WTC11 (cell line): Measurements from ENCODE around the gene KCNG2.

Experiments used
- AFF4 ChIP-seq: sonication (generic); formaldehyde crosslinking; IDR thresholded peaks from 2 replicates; pipeline ENCODE4 v1.8.1; 2023; ENCODE audit warnings: mild to moderate bottlenecking, missing genetic modification reagents, borderline replicate concordance
- ATF6 ChIP-seq: sonication (generic); formaldehyde crosslinking; IDR thresholded peaks from 2 replicates; pipeline ENCODE4 v1.8.1; 2023; ENCODE audit warnings: mild to moderate bottlenecking, missing genetic modification reagents
- CDX4 ChIP-seq: fragments of 250-450 bp; sonication (Bioruptor Pico); IDR thresholded peaks from 2 replicates; pipeline ENCODE4 v1.9.0; 2021; ENCODE audit warnings: moderate library complexity, mild to moderate bottlenecking, inconsistent platforms, borderline replicate concordance
- CTCF ChIP-seq: fragments of 200-600 bp; IDR thresholded peaks from 2 replicates; pipeline ENCODE4 v1.8.0; 2022; ENCODE audit warnings: antibody characterized with exemption
- HMGXB4 ChIP-seq: sonication (generic); formaldehyde crosslinking; IDR thresholded peaks from 2 replicates; pipeline ENCODE4 v1.8.1; 2023; ENCODE audit warnings: mild to moderate bottlenecking, moderate library complexity, missing genetic modification reagents
- JAZF1 ChIP-seq: fragments of 250-450 bp; sonication (Bioruptor Pico); IDR thresholded peaks from 2 replicates; pipeline ENCODE4 v1.9.0; 2021; ENCODE audit warnings: moderate library complexity, mild to moderate bottlenecking, inconsistent platforms
- MAX ChIP-seq: sonication (generic); formaldehyde crosslinking; IDR thresholded peaks from 2 replicates; pipeline ENCODE4 v1.8.0; 2022; ENCODE audit warnings: mild to moderate bottlenecking, missing genetic modification reagents
- NR2C2 ChIP-seq: sonication (generic); formaldehyde crosslinking; IDR thresholded peaks from 2 replicates; pipeline ENCODE4 v1.8.0; 2022; ENCODE audit warnings: mild to moderate bottlenecking, missing genetic modification reagents
- SP1 ChIP-seq: sonication (generic); formaldehyde crosslinking; conservative IDR thresholded peaks from 2 replicates; pipeline ENCODE4 v1.8.1; 2022; ENCODE audit warnings: missing genetic modification reagents
- ZNF532 ChIP-seq: fragments of 250-450 bp; sonication (Bioruptor Pico); IDR thresholded peaks from 2 replicates; pipeline ENCODE4 v1.9.0; 2021; ENCODE audit warnings: mild to moderate bottlenecking, borderline replicate concordance

GRCh38 chr18:79855147-79855933 is 57.6 kb downstream of the KCNG2 start:
- TF ChIP-seq ZNF532, result no peak
- no peak for TF ChIP-seq HMGXB4 (CRISPR knock-in tag)
- no peak for TF ChIP-seq AFF4 (CRISPR knock-in tag)
- no peak for TF ChIP-seq SP1
- no peak for TF ChIP-seq JAZF1 (CRISPR knock-in tag)
- TF ChIP-seq CTCF, result no peak
- TF ChIP-seq CDX4 (CRISPR knock-in tag), result no peak
- TF ChIP-seq MAX (CRISPR knock-in tag), result no peak
- no peak for TF ChIP-seq ATF6 (CRISPR knock-in tag)
- TF ChIP-seq NR2C2 (CRISPR knock-in tag), result no peak
